CD14-positive monocyte (primary cell): Measurements from ENCODE around the gene TRPM4. TPM values are rescaled to one million over a fixed set of nuclear protein-coding genes. Genes with fewer than 3 reads are reported as not detected.

Experiments
- DNase-seq, 3 donors: peaks; one replicate each; pipeline ENCODE4 v3.0.0-alpha.2; 2011 to 2022
- H2AFZ ChIP-seq: 2 replicates; pipeline ENCODE4 v1.6.0; 2012; ENCODE audit warnings: mild to moderate bottlenecking, low read depth, low read length, inconsistent platforms; ENCODE audit not compliant: insufficient read depth, poor library complexity, severe bottlenecking
- H3K27ac ChIP-seq, 2 donors: 1 replicate in 1 of 2; 2 replicates in 1 of 2; pipeline ENCODE4 v1.5.1; 2012 to 2013; ENCODE audit warnings: low read length in 2 of 2, control low read depth in 1 of 2, inconsistent platforms in 1 of 2, low read depth in 1 of 2, mild to moderate bottlenecking in 1 of 2
- H3K27me3 ChIP-seq, 2 donors: one replicate each; pipeline versions ENCODE4 v1.6.0 to v1.6.1; 2011 to 2013; ENCODE audit warnings: low read length in 2 of 2; ENCODE audit not compliant: control insufficient read depth in 2 of 2, insufficient read depth in 2 of 2
- H3K36me3 ChIP-seq, 2 donors: replicated peaks in 1 of 2; 1 replicate in 1 of 2; 2 replicates in 1 of 2; pipeline versions ENCODE4 v1.5.1 to v1.6.1; 2012 to 2013; ENCODE audit warnings: low read length in 2 of 2, control low read depth in 1 of 2, inconsistent platforms in 1 of 2, mild to moderate bottlenecking in 1 of 2; ENCODE audit not compliant: insufficient read depth in 2 of 2, control insufficient read depth in 1 of 2
- H3K4me1 ChIP-seq, 2 donors: 1 replicate in 1 of 2; 2 replicates in 1 of 2; pipeline versions ENCODE4 v1.5.1 to v1.6.1; 2012 to 2013; ENCODE audit warnings: low read length in 2 of 2, control low read depth in 1 of 2, inconsistent platforms in 1 of 2, mild to moderate bottlenecking in 1 of 2, moderate library complexity in 1 of 2; ENCODE audit not compliant: insufficient read depth in 2 of 2, control insufficient read depth in 1 of 2
- H3K4me2 ChIP-seq: replicated peaks from 2 replicates; pipeline ENCODE3; 2012; ENCODE audit warnings: low read length, moderate library complexity, mild to moderate bottlenecking; ENCODE audit not compliant: poor library complexity, severe bottlenecking; ENCODE audit errors: extremely low read depth
- H3K4me3 ChIP-seq, 3 experiments: fragments of 200-600 bp in 1 of 3; sonication (generic) in 1 of 3; replicated peaks in 1 of 3; 1 replicate in 2 of 3; 2 replicates in 1 of 3; pipeline ENCODE4 v1.5.1; 2011 to 2013; ENCODE audit warnings: low read length in 3 of 3, mild to moderate bottlenecking in 3 of 3, control low read depth in 2 of 3, low read depth in 2 of 3, inconsistent platforms in 1 of 3, moderate library complexity in 1 of 3
- H3K79me2 ChIP-seq: 2 replicates; pipeline ENCODE4 v1.6.0; 2012; ENCODE audit warnings: mild to moderate bottlenecking, control low read depth, inconsistent platforms, low read length, moderate library complexity; ENCODE audit not compliant: insufficient read depth
- H3K9ac ChIP-seq: 2 replicates; pipeline ENCODE4 v1.6.0; 2017; ENCODE audit warnings: low read length, mild to moderate bottlenecking; ENCODE audit not compliant: insufficient read depth, poor library complexity, severe bottlenecking
- H3K9me3 ChIP-seq, 2 donors: replicated peaks in 1 of 2; 1 replicate in 1 of 2; 2 replicates in 1 of 2; pipeline versions ENCODE4 v1.5.1 to v1.6.1; 2012 to 2013; ENCODE audit warnings: low read length in 2 of 2, control low read depth in 1 of 2; ENCODE audit not compliant: control insufficient read depth in 1 of 2, insufficient read depth in 1 of 2
- H4K20me1 ChIP-seq: 2 replicates; pipeline ENCODE4 v1.6.0; 2012; ENCODE audit warnings: mild to moderate bottlenecking, low read length, control low read depth, moderate library complexity; ENCODE audit not compliant: insufficient read depth
- H3K27ac Mint-ChIP-seq, 7 donors: one replicate each; pipeline ENCODE4 v1.8.0; 2020; ENCODE audit warnings: mild to moderate bottlenecking in 7 of 7, mixed read lengths in 7 of 7, moderate library complexity in 6 of 7, inconsistent platforms in 2 of 7
- H3K27me3 Mint-ChIP-seq, 3 donors: one replicate each; pipeline ENCODE4 v1.8.0; 2021 to 2022; ENCODE audit warnings: low read depth in 3 of 3, mild to moderate bottlenecking in 3 of 3, mixed read lengths in 3 of 3, moderate library complexity in 3 of 3, inconsistent platforms in 1 of 3
- H3K36me3 Mint-ChIP-seq, 2 donors: one replicate each; pipeline ENCODE4 v1.8.0; 2020; ENCODE audit warnings: mixed read lengths in 2 of 2, inconsistent platforms in 1 of 2, mild to moderate bottlenecking in 1 of 2
- H3K4me1 Mint-ChIP-seq: one replicate; pipeline ENCODE4 v1.8.0; 2020; ENCODE audit warnings: mild to moderate bottlenecking, mixed read lengths
- H3K4me3 Mint-ChIP-seq, 2 donors: one replicate each; pipeline ENCODE4 v1.8.0; 2020; ENCODE audit warnings: mild to moderate bottlenecking in 2 of 2, mixed read lengths in 2 of 2, moderate library complexity in 1 of 2
- H3K9me3 Mint-ChIP-seq, 7 donors: one replicate each; pipeline ENCODE4 v1.8.0; 2020 to 2022; ENCODE audit warnings: mixed read lengths in 7 of 7, mild to moderate bottlenecking in 6 of 7, moderate library complexity in 6 of 7, inconsistent platforms in 2 of 7
- CTCF ChIP-seq: fragments of 200-600 bp; IDR thresholded peaks from one replicate; pipeline ENCODE4 v1.8.0; 2022; ENCODE audit warnings: antibody characterized with exemption, mild to moderate bottlenecking
- WGBS: methylation state at CpG from one replicate; pipeline ENCODE4 v1.1.5; 2013; ENCODE audit warnings: missing lambda C conversion rate; ENCODE audit not compliant: insufficient coverage; 5-methylcytosine and 5-hydroxymethylcytosine counted together
- intact Hi-C, 2 donors: fragments of 100-400 bp; cut with micrococcal nuclease; formaldehyde crosslinking; loops; one replicate each; pipeline versions ENCODE4 v1.15.0 to v1.15.1; 2023
- polyA plus RNA-seq, 3 donors: library from polyadenylated mRNA; depleted of rRNA in 1 of 3; unstranded in 2 of 3; stranded (reverse) in 1 of 3; fragments of 300-500 nt in 2 of 3; fragments of >200 nt in 1 of 3; fragmentation: Illumina TruSeq in 2 of 3; gene quantifications; 1 replicate in 2 of 3; 2 replicates in 1 of 3; pipeline ENCODE4 v1.2.3, GENCODE V29; 2012 to 2021

The TRPM4 gene
- polyA plus RNA-seq, 3 donors, result 6.0 to 6.9 (median 6.6) TPM

GRCh38 chr19:49109569-49110233 is 47.9 kb upstream of the TRPM4 start:
- H3K27ac ChIP-seq, result no peak overlapping the region
- peaks cover 46% of the 10 kb centered on the region for H4K20me1 ChIP-seq
- H3K27me3 ChIP-seq, result no peaks in the 10 kb centered on the region
- DNase-seq, result no peak
- H3K4me2 ChIP-seq, result no peak overlapping the region
- peaks cover 37 to 48% of the 10 kb centered on the region in 2 donors for H3K36me3 ChIP-seq
- WGBS, result 85% methylated on average over 3 of the region's 8 CpGs
- H3K79me2 ChIP-seq, result no peaks in the 10 kb centered on the region
- no peak overlapping the region for H3K9ac ChIP-seq
- intact Hi-C loops, result loop anchor here in 1 of 2 donors (5.0 kb wide), 1 partner anchor 38 kb away; no protein-coding TSS in a partner anchor
- Mint-ChIP-seq H3K27me3 (peaks cover 5 to 10% (median 8%) of the 10 kb centered on the region in 3 donors), H3K4me1 (peaks cover 9% of the 10 kb centered on the region), H3K27ac (no peak overlapping the region), H3K36me3 (peaks cover 41 to 46% of the 10 kb centered on the region in 2 donors), H3K9me3 (no peaks in the 10 kb centered on the region), H3K4me3 (no peak overlapping the region)
- H3K4me3 ChIP-seq, result no peak overlapping the region
- no peak for TF ChIP-seq CTCF
- H3K9me3 ChIP-seq, result no peaks in the 10 kb centered on the region
- H3K4me1 ChIP-seq, result peaks cover 10% of the 10 kb centered on the region in 2 donors
- H2AFZ ChIP-seq, result no peak overlapping the region

GRCh38 chr19:49110567-49110966 is 47.0 kb upstream of the TRPM4 start:
- H3K9ac ChIP-seq, result no peak overlapping the region
- intact Hi-C loops, result loop anchor here in 1 of 2 donors (5.0 kb wide), 1 partner anchor 37 kb away; no protein-coding TSS in a partner anchor
- no peak for DNase-seq
- no peaks in the 10 kb centered on the region for H3K9me3 Mint-ChIP-seq
- H3K27ac ChIP-seq, result no peak overlapping the region
- H3K27ac Mint-ChIP-seq, result no peak overlapping the region
- peaks cover 15 to 18% of the 10 kb centered on the region in 2 donors for H3K4me1 ChIP-seq
- TF ChIP-seq CTCF, result no peak
- H3K4me3 Mint-ChIP-seq, result no peak overlapping the region
- H3K79me2 ChIP-seq, result no peaks in the 10 kb centered on the region
- H3K4me1 Mint-ChIP-seq, result peaks cover 15% of the 10 kb centered on the region
- peaks cover 29 to 40% of the 10 kb centered on the region in 2 donors for H3K36me3 ChIP-seq
- H3K4me3 ChIP-seq, result no peak overlapping the region
- H2AFZ ChIP-seq, result no peak overlapping the region
- no peaks in the 10 kb centered on the region for H3K9me3 ChIP-seq
- peaks cover 37% of the 10 kb centered on the region for H4K20me1 ChIP-seq
- H3K36me3 Mint-ChIP-seq, result peaks cover 32 to 37% of the 10 kb centered on the region in 2 donors
- H3K4me2 ChIP-seq, result no peak overlapping the region
- 100% methylated on average over 1 of the region's 3 CpGs for WGBS
- H3K27me3 ChIP-seq, result no peaks in the 10 kb centered on the region
- H3K27me3 Mint-ChIP-seq, result peaks cover 5 to 10% (median 10%) of the 10 kb centered on the region in 3 donors
